PC-3 (cell line): ENCODE results near the gene CARD11.

ENCODE experiments used
- EZH2 ChIP-seq: fragments of 300-600 bp; sonication (generic); IDR thresholded peaks from one replicate; pipeline ENCODE4 v1.6.1; 2017; ENCODE audit warnings: antibody characterized with exemption, mild to moderate bottlenecking, low read length; ENCODE audit not compliant: unreplicated experiment
- EZH2phosphoT487 ChIP-seq: fragments of 300-600 bp; sonication (generic); IDR thresholded peaks from 2 replicates; pipeline ENCODE4 v1.6.1; 2018; ENCODE audit warnings: mild to moderate bottlenecking, antibody characterized with exemption, low read length, borderline replicate concordance
- TF ChIP-seq, protein P1 (sequence below): fragments of 300-600 bp; sonication (generic); conservative IDR thresholded peaks from 2 replicates; pipeline ENCODE4 v1.5.1; 2017; ENCODE audit warnings: antibody characterized with exemption, low read depth, mild to moderate bottlenecking, low read length

GRCh38 chr7:2882111-2882510, 161.6 kb downstream of the CARD11 start:
- TF ChIP-seq EZH2phosphoT487 (no peak), EZH2 (no peak)
- TF ChIP-seq, protein P1, sequence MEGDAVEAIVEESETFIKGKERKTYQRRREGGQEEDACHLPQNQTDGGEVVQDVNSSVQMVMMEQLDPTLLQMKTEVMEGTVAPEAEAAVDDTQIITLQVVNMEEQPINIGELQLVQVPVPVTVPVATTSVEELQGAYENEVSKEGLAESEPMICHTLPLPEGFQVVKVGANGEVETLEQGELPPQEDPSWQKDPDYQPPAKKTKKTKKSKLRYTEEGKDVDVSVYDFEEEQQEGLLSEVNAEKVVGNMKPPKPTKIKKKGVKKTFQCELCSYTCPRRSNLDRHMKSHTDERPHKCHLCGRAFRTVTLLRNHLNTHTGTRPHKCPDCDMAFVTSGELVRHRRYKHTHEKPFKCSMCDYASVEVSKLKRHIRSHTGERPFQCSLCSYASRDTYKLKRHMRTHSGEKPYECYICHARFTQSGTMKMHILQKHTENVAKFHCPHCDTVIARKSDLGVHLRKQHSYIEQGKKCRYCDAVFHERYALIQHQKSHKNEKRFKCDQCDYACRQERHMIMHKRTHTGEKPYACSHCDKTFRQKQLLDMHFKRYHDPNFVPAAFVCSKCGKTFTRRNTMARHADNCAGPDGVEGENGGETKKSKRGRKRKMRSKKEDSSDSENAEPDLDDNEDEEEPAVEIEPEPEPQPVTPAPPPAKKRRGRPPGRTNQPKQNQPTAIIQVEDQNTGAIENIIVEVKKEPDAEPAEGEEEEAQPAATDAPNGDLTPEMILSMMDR: no peak
